ENCODE measurements around the gene C4A.
"Not testable (repeated sequence)": the region's sequence is repeated elsewhere in the genome, so short reads cannot be mapped to it uniquely, and the experiment has no call there.

C4A gene

GRCh38 chr6:31989363-31989762 lies 7.5 kb downstream of the C4A start:
- DNase-seq, result not testable (repeated sequence)

- DNase-seq, result not testable (repeated sequence)
Measured at GRCh38 chr6:31994421-31994820, 12.6 kb downstream of the C4A start.

- DNase-seq, result not testable (repeated sequence)
Measured at GRCh38 chr6:31996385-31996784, 14.5 kb downstream of the C4A start.

- not testable (repeated sequence) for DNase-seq
Measured at GRCh38 chr6:32002546-32003268, 20.9 kb downstream of the C4A start.

- DNase-seq, result not testable (repeated sequence)
Measured at GRCh38 chr6:32003301-32003700, 21.4 kb downstream of the C4A start.

GRCh38 chr6:32004393-32004792 lies 22.5 kb downstream of the C4A start:
- DNase-seq, result not testable (repeated sequence)

GRCh38 chr6:32004864-32005537 lies 23.1 kb downstream of the C4A start:
- not testable (repeated sequence) for DNase-seq

GRCh38 chr6:32005538-32005880 lies 23.7 kb downstream of the C4A start:
- DNase-seq, result not testable (repeated sequence)

GRCh38 chr6:32005991-32006529 lies 24.2 kb downstream of the C4A start:
- DNase-seq, result not testable (repeated sequence)

- not testable (repeated sequence) for DNase-seq
Measured at GRCh38 chr6:32007086-32007485, 25.2 kb downstream of the C4A start.

- DNase-seq, result not testable (repeated sequence)
Measured at GRCh38 chr6:32008037-32008436, 26.2 kb downstream of the C4A start.

GRCh38 chr6:32008616-32009015 lies 26.8 kb downstream of the C4A start:
- not testable (repeated sequence) for DNase-seq

- DNase-seq, result not testable (repeated sequence)
Measured at GRCh38 chr6:32009537-32009936, 27.7 kb downstream of the C4A start.

- not testable (repeated sequence) for DNase-seq
Measured at GRCh38 chr6:32010856-32011530, 29.1 kb downstream of the C4A start.

- DNase-seq, result not testable (repeated sequence)
Measured at GRCh38 chr6:32012941-32013617, 31.2 kb downstream of the C4A start.

GRCh38 chr6:32013738-32014137 lies 31.9 kb downstream of the C4A start:
- not testable (repeated sequence) for DNase-seq

- DNase-seq, result not testable (repeated sequence)
Measured at GRCh38 chr6:32014547-32014946, 32.7 kb downstream of the C4A start, which contains the start of gene C4B. TSS of gene C4B (plus strand) at chr6:32014795. CDS start at chr6:32014846, 51 bp downstream.

GRCh38 chr6:32022100-32022499 lies 40.2 kb downstream of the C4A start:
- not testable (repeated sequence) for DNase-seq

- DNase-seq, result not testable (repeated sequence)
Measured at GRCh38 chr6:32028631-32029030, 46.8 kb downstream of the C4A start.

- DNase-seq, result not testable (repeated sequence)
Measured at GRCh38 chr6:32029553-32029952, 47.7 kb downstream of the C4A start.

GRCh38 chr6:32035283-32036013 lies 53.6 kb downstream of the C4A start:
- DNase-seq, result not testable (repeated sequence)

- not testable (repeated sequence) for DNase-seq
Measured at GRCh38 chr6:32037136-32037535, 55.3 kb downstream of the C4A start.
